ENCODE measurements around the gene ERLEC1.
"Not testable (repeated sequence)": the region's sequence is repeated elsewhere in the genome, so short reads cannot be mapped to it uniquely, and the experiment has no call there.

ERLEC1 gene

DNA sequence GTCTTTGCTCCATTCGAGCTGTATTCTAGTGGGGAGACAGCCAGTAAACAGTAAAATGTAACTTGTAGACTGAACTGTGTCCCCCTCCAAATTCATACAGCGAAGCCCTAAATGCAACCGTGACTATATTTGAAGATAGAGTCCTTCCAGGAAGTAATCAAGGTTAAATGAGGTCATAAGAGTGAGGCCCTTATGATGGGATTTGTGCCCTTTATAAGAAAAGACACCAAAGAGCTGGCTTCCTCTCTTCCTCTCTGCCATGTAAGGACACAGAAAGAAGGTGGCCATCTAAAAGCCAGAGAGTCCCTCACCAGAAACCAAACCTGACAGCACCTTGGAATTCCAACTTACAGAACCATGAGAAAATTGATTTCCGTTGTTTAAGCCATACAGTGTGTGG is 41.5 kb downstream of the ERLEC1 start:
- H3K4me3 ChIP-seq, result no peak overlapping the region
- H3K27ac ChIP-seq, result no peak overlapping the region
- no peak for DNase-seq (ENCODE audit: low spot score)
- TF ChIP-seq, protein P1, sequence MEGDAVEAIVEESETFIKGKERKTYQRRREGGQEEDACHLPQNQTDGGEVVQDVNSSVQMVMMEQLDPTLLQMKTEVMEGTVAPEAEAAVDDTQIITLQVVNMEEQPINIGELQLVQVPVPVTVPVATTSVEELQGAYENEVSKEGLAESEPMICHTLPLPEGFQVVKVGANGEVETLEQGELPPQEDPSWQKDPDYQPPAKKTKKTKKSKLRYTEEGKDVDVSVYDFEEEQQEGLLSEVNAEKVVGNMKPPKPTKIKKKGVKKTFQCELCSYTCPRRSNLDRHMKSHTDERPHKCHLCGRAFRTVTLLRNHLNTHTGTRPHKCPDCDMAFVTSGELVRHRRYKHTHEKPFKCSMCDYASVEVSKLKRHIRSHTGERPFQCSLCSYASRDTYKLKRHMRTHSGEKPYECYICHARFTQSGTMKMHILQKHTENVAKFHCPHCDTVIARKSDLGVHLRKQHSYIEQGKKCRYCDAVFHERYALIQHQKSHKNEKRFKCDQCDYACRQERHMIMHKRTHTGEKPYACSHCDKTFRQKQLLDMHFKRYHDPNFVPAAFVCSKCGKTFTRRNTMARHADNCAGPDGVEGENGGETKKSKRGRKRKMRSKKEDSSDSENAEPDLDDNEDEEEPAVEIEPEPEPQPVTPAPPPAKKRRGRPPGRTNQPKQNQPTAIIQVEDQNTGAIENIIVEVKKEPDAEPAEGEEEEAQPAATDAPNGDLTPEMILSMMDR (IDR thresholded peaks at IDR 0.05), result no peak

- H3K4me3 ChIP-seq, result no peak overlapping the region
- no peak for DNase-seq (ENCODE audit: low spot score)
- no peak overlapping the region for H3K27ac ChIP-seq
- TF ChIP-seq, protein P1 (IDR thresholded peaks at IDR 0.05), result no peak
Measured at GRCh38 chr2:53829273-53829979, 42.6 kb downstream of the ERLEC1 start.

DNA sequence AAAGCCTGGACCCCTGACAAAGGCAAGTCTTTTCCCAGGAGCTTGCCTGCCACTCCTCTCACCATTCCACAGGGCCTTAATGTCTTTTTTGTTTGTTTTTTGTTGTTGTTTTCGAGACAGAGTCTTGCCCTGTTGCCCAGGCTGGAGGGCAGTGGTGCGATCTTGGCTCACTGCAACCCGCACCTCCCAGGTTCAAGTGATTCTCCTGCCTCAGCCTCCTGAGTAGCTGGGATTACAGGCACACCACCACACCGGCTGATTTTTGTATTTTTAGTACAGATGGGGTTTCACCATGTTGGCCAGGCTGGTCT is 43.1 kb downstream of the ERLEC1 start:
- H3K4me3 ChIP-seq; H3K27ac ChIP-seq; DNase-seq (ENCODE audit: low spot score): not testable (repeated sequence)

- Histone ChIP-seq H3K4me3 (no peak overlapping the region), H3K27ac (no peak overlapping the region)
- TF ChIP-seq, protein P1 (IDR thresholded peaks at IDR 0.05), result no peak
Measured at GRCh38 chr2:53840580-53840979, 53.7 kb downstream of the ERLEC1 start.

DNA sequence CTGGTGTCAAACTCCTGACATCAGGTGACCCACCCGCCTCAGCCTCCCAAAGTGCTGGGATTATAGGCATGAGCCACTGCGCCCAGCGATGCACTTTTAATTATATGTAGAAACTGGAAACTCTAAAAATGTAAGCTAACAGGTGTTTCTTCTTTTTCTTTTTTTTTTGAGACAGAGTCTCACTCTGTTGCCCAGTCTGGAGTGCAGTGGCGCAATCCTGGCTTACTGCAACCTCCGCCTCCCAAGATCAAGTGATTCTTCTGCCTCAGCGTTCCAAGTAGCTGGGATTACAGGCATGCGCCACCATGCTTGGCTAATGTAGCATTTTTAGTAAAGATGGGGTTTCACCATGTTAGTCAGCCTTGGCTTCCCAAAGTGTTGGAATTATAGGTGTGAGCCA is 54.8 kb downstream of the ERLEC1 start:
- not testable (repeated sequence) for H3K27ac ChIP-seq; DNase-seq (ENCODE audit: low spot score); H3K4me3 ChIP-seq

More at GRCh38 chr2:53840580-53840979, 53.7 kb downstream of the ERLEC1 start:
- DNase-seq (ENCODE audit: low spot score), result no peak

- Histone ChIP-seq H3K4me3 (no peak overlapping the region), H3K27ac (no peak overlapping the region)
- DNase-seq (ENCODE audit: low spot score), result no peak
- TF ChIP-seq, protein P1 (IDR thresholded peaks at IDR 0.05), result no peak
Measured at GRCh38 chr2:53842891-53843290, 56.0 kb downstream of the ERLEC1 start.

DNA sequence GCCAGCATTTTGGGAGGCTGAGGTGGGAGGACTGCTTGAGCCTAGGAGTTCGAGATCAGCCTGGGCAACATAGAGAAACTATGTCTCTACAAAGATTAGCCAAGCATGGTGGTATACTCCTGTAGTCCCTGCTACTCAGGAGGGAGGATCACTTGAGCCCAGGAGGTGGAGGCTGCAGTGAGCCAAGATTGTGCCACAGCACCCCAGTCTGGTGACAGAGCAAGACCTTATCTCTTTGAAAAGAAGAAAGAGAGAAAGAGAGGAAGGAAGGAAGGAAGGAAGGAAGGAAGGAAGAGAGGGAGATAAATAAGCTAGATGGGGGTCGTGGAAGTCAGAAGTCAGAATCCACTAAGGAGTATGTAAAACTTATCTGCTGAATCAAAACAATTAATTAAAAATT is 56.8 kb downstream of the ERLEC1 start:
- TF ChIP-seq, protein P1 (IDR thresholded peaks at IDR 0.05), result no peak
- no peak for DNase-seq (ENCODE audit: low spot score)
- H3K4me3 ChIP-seq, result no peak overlapping the region
- H3K27ac ChIP-seq, result no peak overlapping the region

DNA sequence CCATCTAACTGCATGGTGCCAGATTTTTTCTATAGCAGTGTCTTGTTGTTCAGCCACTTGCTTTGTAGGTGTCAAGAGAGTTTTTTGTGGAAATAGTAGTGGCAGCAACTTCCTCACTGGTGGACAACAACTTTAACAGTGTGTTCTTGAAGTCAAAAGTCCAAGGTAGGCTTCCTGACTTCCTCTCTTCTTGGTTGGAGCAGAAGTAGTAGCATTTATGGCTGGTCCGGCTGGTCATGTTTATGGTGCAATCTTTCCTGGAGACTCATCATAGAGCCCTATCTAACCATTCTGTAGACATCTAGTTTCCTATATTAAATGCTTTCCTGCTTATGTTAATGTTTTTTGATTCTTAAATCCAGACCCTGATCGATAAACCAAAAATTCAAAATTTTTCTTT is 61.2 kb downstream of the ERLEC1 start:
- TF ChIP-seq, protein P1 (IDR thresholded peaks at IDR 0.05), result no peak
- DNase-seq (ENCODE audit: low spot score), result no peak
- H3K4me3 ChIP-seq, result no peak overlapping the region
- no peak overlapping the region for H3K27ac ChIP-seq

DNA sequence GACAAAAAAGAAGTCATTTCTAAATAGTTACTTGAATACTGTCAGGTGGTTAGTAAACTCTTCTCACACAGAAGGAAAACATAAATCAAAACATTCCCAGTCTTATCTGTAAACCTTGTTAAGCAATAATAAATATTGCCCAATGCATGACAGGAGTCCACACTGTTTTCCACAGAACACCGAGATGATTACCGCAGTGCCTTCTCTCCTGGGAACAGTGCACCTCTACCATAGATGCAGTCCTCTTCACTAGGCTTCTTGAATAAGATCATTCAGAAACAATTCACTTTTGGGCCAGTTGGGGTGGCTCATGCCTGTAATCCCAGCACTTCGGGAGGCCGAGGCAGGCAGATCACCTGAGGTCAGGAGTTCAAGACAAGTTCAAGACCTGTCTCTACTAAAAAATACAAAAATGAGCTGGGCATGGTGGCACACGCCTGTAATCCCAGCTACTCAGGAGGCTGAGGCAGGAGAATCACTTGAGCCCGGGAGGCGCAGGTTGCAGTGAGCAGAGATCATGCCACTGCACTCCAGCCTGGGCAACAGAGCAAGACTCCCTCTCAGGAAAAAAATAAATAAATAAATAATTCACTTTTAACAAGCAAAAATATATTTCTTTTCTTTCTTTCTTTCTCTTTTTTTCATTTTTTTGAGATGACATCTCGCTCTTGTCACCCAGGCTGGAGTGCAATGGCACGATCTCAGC is 64.4 kb downstream of the ERLEC1 start:
- H3K27ac ChIP-seq; DNase-seq (ENCODE audit: low spot score); H3K4me3 ChIP-seq: not testable (repeated sequence)

Measured in coronary artery (tissue), 2 donors.